Lower leg skin (tissue), 3 donors: ENCODE measurements around the gene EMC1.
"Not testable (repeated sequence)": the region's sequence is repeated elsewhere in the genome, so short reads cannot be mapped to it uniquely, and the experiment has no call there.

Experiments used
- POLR2A ChIP-seq, 2 donors: fragments of 450-650 bp; IDR thresholded peaks; one replicate each; pipeline ENCODE4 v1.6.1; 2016 to 2017; ENCODE audit warnings: antibody characterized with exemption in 2 of 2, mild to moderate bottlenecking in 1 of 2, moderate library complexity in 1 of 2
- TF ChIP-seq, protein P1 (sequence below), 3 donors: fragments of 450-650 bp; IDR thresholded peaks; one replicate each; pipeline ENCODE4 v1.5.1; 2016; ENCODE audit warnings: antibody characterized with exemption in 3 of 3, mild to moderate bottlenecking in 3 of 3, moderate library complexity in 2 of 3

DNA sequence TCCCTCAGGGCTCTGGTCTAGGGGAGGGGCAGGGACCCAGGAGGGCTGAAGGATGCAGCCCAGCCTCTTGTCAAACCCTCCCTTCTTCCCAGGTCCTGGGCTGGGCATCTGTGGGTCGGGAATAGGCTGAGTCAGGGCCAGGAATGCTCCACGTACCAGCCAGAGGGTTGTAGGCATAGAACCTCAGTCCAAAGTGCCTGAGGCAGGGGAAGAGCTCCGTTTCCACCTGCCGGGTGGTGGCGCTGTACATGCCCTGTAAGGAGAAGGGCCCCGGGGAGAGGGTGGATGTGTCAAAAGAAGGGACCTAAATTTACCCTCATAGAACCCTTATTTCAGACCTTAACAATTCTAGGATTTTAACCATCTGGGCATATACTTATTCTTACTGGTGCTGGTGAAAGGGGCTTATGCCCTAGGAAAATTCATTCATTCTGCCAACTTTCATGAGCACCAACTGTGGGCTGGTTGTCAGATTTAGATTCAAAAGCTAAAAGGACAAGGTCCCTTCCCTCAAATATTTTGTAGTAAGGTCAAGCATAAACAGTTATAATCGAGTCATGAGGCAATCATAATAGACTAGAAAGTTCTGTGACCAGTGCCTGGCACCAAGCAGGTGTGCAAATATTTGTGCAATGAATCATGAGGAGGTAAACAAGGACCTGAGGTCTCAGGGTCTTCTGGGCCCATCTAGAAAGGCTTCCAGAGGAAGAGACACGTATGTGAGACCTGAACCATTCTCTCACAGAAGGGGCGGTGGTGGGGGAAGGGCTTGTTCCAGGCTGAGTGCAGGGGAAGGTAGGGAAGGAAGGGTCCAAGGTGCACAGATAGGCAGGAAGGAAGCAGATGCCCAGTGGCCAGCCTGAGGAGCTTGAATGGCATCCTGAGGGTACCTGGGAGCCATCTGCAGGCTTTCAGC is 18.4 kb upstream of the EMC1 start:
- TF ChIP-seq, protein P1, sequence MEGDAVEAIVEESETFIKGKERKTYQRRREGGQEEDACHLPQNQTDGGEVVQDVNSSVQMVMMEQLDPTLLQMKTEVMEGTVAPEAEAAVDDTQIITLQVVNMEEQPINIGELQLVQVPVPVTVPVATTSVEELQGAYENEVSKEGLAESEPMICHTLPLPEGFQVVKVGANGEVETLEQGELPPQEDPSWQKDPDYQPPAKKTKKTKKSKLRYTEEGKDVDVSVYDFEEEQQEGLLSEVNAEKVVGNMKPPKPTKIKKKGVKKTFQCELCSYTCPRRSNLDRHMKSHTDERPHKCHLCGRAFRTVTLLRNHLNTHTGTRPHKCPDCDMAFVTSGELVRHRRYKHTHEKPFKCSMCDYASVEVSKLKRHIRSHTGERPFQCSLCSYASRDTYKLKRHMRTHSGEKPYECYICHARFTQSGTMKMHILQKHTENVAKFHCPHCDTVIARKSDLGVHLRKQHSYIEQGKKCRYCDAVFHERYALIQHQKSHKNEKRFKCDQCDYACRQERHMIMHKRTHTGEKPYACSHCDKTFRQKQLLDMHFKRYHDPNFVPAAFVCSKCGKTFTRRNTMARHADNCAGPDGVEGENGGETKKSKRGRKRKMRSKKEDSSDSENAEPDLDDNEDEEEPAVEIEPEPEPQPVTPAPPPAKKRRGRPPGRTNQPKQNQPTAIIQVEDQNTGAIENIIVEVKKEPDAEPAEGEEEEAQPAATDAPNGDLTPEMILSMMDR (IDR thresholded peaks at IDR 0.05): not testable (repeated sequence)
- TF ChIP-seq POLR2A (IDR thresholded peaks at IDR 0.05): not testable (repeated sequence)
